ENCODE data around the gene FAM50A.

Gene FAM50A

DNA sequence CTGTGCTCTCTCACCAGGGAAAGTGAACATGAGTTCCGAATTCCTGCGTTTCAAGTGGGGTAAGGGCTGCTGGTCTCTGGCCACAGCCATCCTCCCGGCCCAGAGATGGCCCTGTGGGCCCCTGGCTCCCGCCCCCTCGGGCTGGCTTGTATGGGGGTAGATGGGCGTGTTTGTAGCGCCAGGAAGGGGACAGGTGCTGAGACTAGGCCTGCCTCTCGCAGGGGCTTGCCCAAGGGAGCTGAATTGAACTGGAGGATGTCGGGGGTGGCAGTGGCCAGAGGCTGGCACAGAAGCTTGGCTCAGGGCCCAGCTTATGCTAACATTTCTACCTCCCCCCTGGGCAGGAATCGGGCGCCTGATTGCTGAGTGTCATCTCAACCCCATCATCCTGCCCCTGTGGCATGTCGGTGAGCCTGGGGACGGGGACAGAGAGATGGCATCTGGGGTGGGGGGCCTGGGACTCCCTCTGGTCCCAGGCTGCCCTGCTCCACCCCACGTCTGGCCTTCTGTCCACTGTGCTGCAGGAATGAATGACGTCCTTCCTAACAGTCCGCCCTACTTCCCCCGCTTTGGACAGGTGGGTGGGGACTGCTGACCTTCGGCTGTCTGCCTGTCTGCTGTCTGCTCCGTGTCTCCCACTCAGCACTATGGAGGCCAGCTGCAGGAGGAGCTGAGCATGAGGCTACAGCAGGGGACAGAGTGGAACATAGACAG, 24.1 kb upstream of the FAM50A start:
- TF ChIP-seq, protein P1, sequence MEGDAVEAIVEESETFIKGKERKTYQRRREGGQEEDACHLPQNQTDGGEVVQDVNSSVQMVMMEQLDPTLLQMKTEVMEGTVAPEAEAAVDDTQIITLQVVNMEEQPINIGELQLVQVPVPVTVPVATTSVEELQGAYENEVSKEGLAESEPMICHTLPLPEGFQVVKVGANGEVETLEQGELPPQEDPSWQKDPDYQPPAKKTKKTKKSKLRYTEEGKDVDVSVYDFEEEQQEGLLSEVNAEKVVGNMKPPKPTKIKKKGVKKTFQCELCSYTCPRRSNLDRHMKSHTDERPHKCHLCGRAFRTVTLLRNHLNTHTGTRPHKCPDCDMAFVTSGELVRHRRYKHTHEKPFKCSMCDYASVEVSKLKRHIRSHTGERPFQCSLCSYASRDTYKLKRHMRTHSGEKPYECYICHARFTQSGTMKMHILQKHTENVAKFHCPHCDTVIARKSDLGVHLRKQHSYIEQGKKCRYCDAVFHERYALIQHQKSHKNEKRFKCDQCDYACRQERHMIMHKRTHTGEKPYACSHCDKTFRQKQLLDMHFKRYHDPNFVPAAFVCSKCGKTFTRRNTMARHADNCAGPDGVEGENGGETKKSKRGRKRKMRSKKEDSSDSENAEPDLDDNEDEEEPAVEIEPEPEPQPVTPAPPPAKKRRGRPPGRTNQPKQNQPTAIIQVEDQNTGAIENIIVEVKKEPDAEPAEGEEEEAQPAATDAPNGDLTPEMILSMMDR (IDR thresholded peaks at IDR 0.05; ENCODE audit: low read depth, low read length), result no peak

GRCh38 chrX:154420402-154420756, 23.6 kb upstream of the FAM50A start:
- TF ChIP-seq, protein P1 (IDR thresholded peaks at IDR 0.05; ENCODE audit: low read depth, low read length), result no peak
- H3K4me3 ChIP-seq (ENCODE audit: low read depth, low read length), result no peak overlapping the region

More for the DNA sequence above, 24.1 kb upstream of the FAM50A start:
- H3K4me3 ChIP-seq (ENCODE audit: low read depth, low read length), result no peak overlapping the region

DNA sequence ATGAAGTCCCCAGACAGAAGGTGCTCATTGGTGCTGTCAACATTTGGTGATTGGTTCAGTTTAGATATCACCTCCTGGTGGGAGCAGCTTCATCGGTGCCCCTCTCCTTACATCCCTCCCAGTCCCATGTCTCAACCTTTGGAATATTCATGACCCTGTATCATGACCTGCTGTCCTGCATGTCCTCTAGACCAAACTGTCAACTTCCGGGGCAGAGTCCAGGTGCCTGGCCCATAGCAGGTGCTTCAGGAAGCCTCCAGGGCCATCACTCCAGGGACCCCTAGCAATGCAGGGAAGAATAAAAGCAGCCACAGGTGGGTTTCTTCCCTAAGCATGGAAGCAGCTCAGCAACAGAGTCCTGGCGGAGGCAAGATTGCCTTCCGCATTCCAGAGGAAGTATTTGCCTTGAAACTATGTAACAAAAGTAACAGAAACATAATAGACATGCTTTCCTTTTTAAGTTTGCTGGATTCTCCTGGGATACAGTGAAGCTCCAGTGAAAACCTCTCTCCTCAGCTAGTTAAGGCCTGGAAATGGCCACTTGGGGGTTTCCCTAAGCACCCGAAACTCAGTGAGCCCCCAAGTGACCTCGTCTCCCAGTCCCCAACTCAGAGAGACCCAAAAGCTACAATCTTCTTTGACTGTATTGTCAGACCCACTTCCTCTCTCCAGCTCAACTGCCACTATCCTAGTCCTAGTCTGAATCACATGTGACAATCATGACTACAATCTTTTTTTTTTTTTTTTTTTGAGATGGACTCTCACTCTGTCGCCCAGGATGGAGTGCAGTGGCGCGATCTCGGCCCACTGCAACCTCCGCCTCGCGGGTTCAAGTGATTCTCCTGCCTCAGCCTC, 16.8 kb upstream of the FAM50A start:
- H3K4me3 ChIP-seq (ENCODE audit: low read depth, low read length), result no peak overlapping the region
- TF ChIP-seq, protein P1 (IDR thresholded peaks at IDR 0.05; ENCODE audit: low read depth, low read length), result no peak

GRCh38 chrX:154428176-154429171, 15.5 kb upstream of the FAM50A start, which contains the start of gene ATP6AP1:
Gene ATP6AP1 (plus strand): TSS chrX:154428677. CDS start chrX:154428693, 16 bp downstream.
- peak within 1 kb of the TSS; percentile 65 for H3K4me3 ChIP-seq (ENCODE audit: low read depth, low read length)
- TF ChIP-seq, protein P1 (IDR thresholded peaks at IDR 0.05; ENCODE audit: low read depth, low read length), result no peak

GRCh38 chrX:154429711-154430110, 14.2 kb upstream of the FAM50A start:
- H3K4me3 ChIP-seq (ENCODE audit: low read depth, low read length), result peak overlapping the region; percentile 65; the same call in 1 of the 2 replicates
- TF ChIP-seq, protein P1 (IDR thresholded peaks at IDR 0.05; ENCODE audit: low read depth, low read length), result no peak

DNA sequence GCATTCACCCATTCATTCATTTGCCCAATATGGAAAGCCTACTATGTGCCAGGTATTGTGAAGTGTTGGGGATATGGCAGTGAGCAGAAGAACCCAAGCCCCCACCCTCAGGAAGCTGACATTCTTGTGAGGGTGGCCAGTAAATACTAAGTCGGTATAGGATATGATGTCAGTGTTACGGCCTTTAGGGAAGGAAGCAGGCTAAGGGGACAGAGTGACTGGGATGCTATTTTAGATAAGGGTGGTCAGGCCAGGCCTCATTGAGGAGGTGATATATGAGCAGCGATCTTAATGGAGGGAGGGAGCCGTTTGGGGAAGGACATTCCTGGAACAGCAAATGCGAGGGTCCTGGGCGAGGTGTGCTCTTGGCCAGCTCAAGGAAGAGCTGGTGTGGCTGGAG, 13.5 kb upstream of the FAM50A start:
- TF ChIP-seq, protein P1 (IDR thresholded peaks at IDR 0.05; ENCODE audit: low read depth, low read length), result no peak
- no peak overlapping the region for H3K4me3 ChIP-seq (ENCODE audit: low read depth, low read length)
